Measurements from ENCODE around the gene CD164.

CD164 gene

DNA sequence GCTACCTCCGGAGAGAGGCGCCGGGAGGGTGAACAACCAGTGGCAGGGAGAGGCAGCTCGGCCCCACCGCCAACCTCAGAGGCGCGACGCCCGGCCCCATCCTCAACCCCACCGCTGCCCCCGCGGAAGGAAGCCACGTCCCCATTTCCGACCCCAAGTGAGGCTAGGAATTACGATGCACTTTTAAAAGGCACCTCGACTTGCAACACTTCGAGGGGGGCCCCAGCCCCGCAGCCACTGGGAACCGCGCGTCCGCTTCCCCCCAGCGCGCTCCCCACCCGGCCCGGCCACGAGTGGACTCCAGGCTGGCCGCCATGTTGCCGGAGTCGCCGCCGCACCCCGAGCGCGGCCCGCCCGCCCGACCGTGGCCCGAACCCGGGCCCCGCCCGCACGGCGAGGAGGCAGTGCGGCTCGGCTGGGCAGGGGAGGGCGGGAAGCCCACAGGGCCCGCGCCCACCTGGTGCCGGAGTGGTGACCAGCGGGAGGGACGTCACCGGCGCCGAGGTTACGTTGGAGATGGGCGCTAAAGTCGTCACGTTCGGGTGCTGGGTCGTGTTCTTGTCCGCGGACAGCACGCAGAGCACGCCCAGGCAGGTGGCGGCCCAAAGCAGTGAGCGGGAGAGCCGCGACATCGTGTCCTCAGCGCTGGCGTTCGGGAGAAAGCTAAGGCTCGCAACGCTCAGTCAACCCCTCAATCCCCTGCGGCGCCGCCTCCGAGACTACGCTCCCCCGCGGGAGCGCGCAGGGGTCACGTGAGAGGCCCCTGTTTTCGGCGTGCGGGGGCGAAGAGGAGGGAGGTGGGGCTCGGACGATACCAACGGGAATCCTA lies at the start of gene CD164:
Gene CD164 (minus strand): TSS at position 721 of the 829 bp plus-strand sequence. CDS start 89 bp downstream, at position 632.
- peak; percentile 76 for DNase-seq (ENCODE audit: low read depth)

DNA sequence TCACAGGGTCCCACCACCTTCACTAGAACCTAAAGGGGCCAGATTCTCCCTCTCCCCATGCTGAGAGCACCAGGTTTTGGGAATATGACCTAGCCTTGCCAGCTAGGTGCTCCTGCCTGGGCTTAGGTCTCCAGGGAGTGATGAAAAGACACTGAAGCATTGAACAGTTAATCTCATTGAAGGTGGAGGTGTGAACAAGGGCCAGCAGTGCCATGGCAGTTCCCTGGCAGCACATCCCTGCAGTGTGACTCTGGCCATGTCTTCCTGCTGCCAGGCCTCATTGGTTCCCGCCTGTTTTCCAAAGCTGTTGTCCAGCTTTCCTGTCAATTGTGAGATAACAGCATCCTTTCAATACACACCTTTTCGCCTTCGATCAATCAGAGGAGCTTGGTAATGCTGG lies 47.2 kb upstream of the CD164 start:
- DNase-seq (ENCODE audit: low read depth) = no peak

DNA sequence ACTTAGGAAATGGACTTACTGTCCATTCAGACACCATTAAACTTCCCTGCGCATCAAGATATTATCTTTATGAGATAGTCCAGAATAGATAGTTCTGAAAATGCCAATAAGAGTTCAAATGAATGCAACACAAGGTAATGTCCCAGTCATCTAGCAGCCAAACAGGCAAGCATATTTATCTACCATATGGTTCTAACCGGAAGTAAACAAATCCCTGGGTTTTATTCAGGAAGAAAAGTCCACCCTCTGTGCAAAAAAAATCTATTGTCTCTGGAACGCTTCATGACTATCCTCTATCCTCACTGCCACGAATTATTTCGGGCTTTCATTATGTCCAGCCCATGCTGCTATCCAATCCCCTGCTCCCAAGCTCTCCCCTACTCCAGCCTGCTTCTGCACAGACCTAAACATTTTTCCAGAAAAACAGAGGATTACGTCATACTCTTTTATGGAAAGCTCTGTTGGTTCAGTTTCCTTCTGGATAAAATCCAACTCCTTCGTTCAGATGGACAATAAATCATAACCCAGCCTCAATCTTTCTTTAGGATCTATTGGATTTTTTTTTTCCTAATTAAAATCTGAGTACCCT lies 46.7 kb upstream of the CD164 start:
- no peak for DNase-seq (ENCODE audit: low read depth)

DNA sequence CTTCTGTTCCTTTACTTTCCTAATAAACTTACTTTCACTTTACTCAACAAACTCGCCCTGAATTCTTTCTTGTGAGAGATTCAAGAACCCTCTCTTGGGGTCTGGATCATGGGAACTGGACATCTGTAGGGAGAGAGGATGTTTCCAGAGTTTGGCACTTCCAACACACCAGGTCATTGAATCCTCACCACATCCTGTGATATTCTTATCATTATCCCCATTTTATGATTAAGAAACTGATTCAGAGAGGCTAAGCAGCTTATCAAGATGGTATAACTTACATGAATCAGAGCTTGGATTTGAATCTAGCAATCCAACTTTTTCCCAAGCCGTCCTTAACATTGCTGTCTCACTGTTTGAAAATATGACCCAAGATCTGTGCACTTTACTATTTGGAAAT lies 42.7 kb upstream of the CD164 start:
- no peak for DNase-seq (ENCODE audit: low read depth)

DNA sequence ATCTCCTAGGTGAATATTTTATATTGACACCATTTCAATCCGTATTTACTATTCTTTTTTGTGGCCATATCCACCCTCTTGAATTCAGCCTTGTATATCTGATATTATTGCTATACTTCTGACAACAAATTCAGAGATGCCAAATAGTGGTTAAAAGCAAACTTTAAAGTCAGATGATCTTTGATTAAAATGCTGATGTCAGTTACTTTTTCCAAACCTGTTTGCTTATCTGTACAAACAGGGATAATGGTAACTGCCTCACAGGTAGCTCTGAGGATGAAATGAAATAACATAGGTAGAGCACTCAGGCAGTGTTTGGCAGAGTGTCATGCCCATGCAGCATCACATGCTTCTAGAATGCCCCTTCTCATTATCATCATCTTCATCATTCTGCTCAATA lies 38.9 kb upstream of the CD164 start:
- no peak for DNase-seq (ENCODE audit: low read depth)

DNA sequence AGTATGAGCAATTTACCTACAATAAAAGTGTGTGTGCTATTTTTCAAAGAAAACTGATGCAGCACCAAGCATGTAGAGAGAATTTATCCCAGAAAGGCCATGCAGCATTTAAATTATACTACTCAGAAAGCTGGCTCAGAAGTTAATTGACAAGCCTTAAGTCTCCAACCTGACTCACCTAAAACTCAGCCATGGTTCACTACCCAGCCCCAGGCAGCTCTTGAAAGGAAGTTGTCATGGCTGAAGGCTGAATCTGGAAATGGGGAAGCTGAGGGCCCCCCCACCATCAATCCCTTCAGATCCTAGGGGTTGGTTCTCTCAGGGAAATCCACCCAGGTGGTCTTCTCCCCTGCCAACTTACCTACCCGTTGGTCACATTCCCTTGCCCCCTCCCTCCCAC lies 38.5 kb upstream of the CD164 start:
- no peak for DNase-seq (ENCODE audit: low read depth)

DNA sequence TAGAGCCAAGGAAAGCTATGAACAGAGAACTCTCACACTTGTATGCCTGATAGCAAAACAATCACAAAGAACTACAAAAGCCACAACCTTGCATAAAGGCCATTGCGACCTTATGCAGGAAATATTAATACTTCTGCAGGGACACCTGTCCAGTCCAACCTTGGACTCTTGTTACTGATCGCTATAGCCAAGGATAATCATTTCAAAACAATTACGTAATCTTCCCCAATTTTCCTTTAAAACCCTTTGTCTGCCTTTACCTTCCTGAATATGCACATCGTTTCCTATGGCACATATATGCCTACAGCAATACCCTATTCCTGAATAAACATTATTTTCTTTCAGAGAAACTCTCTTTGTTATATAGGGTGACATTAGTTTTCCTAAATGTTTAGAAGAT lies 35.4 kb upstream of the CD164 start:
- DNase-seq (ENCODE audit: low read depth) = no peak

DNA sequence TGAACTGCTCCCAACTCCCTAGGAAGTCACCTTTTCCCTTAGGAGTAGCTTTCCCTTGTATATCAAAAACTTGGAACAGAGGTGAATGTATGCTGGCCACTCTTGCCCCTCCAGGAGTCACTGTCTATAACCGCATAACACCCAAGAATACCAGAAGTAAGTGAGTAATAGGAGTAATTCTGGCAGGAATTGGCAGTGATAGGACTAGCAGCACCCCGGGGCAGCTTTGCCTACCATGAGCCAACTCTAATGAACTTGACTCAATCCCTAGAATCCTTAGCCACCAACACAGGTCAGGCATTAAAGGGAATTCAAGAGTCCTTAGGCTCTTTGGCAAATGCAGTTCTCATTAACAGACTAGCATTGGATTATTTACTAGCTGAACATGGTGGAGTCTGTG lies 28.8 kb upstream of the CD164 start:
- no peak for DNase-seq (ENCODE audit: low read depth)

DNA sequence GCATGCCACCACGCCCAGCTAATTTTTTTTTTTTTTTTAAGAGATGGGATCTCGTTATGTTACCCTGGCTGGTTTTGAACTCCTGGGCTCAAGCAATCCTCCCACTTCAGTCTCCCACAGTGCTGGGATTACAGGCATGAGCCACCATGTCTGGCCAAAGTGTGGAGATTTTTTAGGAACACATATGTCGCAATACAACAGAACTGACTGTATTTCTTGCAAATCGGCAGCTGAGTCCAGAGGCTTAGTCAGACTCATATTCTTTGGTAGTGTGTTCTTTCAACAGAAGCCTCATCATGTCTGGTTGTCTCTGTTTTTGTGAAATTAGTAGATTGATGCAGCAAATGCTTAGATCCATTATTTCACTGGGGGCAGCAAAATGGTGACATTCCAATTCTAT lies 23.9 kb upstream of the CD164 start:
- DNase-seq (ENCODE audit: low read depth) = peak; percentile 45

DNA sequence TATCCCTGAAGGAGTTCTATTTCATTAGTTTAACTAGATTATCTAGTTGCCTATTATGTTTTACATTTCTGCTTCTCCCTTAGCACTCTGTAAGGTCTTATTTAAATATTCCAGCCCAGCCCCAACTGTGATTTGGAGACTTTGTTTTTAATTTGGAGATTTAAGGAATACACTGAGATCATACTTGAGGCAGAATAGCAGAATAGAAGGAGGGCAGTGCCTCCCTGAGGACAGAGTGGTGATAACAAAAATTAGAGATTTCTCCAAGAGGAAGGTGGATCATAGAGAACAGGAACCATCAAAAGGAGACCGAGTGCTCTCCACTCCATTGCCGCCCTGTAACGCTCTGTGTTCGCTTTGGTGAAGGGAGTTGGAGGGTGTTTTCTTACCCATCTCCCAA lies 14.8 kb upstream of the CD164 start:
- DNase-seq (ENCODE audit: low read depth) = no peak

DNA sequence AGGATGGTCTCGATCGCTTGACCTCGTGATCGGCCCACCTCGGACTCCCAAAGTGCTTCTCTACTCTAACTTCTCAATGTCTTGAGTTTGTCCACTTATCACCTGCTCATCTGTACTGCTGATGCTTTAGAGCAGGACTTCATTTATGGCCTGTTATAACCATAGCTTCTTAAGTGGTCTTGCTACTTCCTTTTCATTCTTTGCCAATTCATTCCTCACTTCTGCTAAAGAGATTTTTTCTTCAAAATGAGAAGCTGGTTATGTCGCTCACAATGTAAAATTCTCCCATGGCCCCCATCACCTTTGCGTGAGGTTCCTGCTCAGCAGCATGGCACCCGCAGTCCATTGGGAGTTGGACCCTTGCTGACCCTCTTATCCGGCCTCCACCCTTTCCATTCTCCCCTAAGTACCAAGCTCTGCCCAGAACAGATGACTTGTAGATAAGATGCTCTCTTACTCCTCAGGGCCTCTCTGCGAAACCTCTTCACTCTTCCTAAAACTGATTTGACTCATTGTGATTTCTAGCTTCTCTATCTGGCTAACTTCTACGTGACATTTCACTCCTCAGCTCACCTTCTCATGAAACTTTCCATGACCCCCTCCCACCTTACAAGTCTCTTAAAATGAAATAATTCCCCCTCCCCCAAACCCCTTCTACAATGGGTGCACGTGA lies 13.9 kb upstream of the CD164 start:
- no peak for DNase-seq (ENCODE audit: low read depth)

DNA sequence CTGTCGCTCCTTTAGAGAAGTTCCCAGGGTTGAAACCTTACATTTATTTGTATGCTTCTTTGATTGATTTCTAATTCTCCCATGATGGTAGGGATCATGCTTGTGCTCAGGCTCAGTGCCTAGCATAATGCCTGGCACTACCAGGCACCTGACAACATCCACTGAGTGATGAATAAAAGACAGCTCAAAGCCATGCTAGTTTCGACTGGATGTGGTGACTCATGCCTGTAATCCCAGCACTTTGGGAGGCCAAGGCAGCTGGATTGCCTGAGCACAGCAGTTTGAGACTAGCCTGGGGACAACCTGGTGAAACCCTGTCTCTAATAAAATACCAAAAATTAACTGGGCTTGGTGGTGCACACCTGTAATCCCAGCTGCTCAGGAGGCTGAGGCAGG lies 11.6 kb upstream of the CD164 start:
- DNase-seq (ENCODE audit: low read depth) = no peak

DNA sequence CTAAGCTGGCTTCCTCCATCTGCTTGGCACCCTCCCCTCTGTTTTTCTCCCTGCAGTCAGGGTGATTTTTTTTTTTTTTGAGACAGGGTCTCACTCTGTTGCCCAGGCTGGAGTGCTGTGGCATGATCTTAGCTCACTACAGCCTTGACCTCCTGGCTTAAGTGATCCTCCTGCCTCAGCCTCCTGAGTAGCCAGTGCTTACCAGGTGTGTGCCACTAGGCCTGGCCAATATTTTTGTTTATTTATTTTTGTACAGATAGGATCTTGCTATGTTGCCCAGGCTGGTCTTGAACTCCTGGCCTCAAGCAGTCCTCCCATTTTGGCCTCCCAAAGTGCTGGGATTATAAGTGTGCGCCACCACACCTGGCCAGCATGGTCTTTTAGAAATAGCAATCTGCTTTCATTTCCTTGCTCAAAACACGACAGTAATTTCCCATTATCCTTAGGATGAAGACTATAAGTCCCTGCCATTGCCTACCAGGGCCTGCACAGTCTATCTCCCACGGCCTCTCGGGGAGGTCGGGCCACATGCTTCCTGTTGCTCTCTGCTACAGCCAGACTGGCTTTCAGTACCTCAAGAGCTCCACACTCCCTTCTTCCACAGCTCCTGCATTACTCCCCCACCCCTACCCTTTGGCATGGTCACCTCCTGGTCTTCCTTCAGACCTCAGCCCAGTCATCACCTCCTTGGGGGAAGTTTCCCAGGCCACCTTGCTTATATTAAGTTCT lies 11.1 kb upstream of the CD164 start:
- no peak for DNase-seq (ENCODE audit: low read depth)

DNA sequence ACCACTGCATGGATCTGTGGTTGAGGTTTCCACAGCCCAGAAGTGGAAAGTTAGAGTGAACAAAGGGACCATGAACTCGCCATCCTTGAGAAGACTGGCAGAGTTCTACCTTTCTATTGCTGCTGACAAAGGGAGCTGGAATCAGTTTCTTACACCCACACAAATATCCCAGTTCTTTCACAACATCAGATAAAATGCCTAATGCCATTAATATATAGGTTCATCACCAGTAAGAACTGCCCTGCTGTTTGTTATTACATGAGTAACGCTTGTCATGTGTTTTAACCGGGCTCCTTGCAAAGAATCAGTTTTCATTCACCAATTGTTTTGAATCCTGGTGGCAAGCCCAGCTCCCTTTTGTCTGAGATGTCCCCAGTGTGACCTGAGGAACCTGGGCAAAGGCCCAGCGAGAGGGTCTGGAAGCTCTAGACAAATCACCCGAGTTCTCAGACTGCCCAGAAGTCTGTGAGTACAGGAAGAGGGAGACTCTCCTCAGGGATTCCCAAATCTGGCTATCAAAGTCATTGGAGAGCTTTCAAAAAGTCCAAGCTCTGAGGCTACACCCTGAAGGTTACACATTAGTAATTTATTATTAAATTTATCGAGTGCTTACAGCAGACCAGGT lies 7.5 kb upstream of the CD164 start:
- no peak for DNase-seq (ENCODE audit: low read depth)

DNA sequence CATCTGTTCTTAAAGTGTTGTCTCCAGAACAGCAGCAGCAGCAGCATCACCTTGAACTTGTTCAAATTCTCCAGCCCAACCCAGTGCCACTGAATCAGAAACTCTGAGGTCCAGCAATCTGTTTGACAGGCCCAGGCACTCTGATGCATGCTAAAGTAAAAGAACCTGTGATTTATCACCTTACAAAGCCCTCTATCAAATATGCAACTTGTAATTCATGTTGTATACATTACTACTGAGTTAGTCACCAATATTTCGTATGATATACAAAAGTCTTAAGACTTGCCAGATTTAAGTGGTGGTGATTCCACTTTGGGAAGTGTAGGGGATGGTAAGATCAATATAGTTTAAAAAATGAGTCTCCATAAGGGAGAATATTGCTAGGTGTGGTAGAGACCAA lies 6.0 kb upstream of the CD164 start:
- DNase-seq (ENCODE audit: low read depth) = no peak

DNA sequence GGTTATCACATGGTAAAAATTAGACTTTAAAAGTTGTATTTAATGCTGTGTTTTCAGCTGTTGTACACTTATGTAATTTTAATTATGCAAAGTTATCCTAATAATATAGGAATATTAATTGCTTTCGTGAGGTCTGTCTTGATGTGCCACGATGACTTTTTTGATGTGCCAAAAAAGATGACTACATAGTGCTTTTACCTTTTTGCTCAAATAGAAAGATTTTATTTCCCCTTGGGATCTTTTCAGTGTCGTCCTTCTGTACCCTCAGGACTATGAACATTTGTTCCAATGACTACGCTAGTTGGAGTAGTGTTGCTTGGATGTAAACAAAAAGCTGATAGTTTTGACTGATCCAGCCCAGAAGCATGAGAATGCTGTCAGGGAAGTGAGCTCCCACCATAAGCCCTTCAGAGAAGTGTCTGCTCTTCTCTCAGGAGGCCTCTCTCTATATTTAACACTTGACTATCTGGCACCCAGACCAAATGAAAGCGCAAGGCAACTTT lies 1.2 kb upstream of the CD164 start:
- no peak for DNase-seq (ENCODE audit: low read depth)

DNA sequence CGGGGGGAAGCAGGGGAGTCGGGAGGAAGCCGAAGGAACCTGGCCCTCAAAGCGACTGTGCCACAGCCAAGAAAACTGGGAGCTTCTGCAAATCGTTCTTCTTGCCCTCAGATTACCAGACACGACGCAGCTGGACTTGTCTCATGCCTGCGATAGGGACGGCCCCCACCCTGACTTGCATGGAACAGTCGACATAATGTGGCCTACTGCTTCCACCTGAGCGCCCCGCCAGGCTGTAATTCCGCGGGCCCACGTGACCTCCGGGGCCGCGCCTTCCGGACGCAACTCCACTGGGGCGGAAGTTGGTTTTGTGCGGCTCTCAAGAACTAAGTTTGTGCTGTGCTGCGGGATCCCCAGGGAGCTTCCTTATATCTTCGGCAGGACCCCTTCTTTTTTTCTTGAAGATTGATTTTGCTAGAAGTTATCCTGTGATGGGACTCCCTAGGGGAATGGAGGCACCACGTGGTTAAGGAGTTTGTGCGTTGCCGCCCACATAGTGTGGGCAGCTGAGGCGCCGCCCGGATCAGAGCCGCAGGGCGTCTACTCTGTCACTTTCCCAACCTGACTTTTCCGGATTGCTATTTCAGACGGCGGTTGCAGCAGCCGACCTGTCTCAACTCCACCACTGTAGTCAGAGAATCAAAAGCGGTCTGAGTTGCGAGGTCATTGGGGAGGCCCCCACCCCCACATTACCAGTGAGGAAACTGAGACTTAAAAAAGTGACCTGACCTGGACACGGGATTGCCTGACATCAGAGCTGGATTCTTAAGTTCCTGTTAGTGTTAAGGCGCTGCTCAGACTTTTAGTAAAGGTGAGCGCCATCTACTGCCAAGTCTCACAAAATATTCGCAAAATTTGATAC lies 540 bp upstream of the CD164 start:
- peak; percentile 67 for DNase-seq (ENCODE audit: low read depth)

DNA sequence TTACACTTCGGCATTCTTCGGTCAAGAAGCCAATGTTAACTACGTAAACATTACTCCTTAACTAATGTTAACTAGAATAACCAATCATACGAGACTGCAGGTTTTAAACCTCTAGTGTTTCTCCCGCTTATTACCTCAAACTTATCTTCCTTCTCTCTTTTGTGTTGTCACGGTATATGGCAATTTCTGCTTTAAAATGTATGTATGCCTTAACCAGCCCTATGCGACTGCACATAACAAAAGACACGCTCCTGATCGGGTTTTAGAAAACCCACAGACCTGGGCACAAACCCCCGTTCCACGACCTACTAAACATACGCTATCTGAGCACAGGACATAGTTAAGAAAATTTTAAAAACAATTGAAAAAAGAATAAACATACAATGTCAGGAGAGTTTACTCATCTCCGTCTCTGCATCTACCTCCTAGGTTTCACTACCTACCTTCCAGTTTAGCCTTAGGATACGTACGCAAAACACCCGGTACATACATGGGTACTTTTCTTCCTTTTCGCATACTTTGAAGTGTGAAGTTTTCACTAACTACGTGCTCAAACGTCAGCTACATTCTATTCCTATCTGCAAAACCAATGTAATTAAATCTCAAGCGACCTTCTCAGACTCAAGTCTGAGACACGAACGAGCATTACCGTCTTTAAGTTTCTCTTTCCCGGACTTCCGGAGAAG lies 1.1 kb downstream of the CD164 start:
- no peak for DNase-seq (ENCODE audit: low read depth)

DNA sequence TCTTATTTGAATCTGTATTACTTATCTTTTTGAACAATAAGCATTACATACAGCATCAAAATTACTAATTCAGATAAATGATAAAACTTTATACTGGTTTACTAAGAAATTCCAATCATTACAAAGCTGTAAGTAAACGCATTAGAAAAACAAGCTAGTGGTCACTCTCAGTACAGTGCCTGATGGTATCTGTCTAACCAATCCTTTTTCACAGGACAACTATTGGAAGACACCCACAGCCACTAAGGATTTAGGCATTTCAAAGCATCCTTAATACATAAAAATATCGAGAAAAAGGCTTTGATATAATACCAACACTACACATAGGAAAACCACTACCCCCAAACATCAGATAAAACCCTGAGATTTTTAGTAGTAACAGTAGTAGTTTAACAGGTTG lies 2.6 kb downstream of the CD164 start:
- no peak for DNase-seq (ENCODE audit: low read depth)

DNA sequence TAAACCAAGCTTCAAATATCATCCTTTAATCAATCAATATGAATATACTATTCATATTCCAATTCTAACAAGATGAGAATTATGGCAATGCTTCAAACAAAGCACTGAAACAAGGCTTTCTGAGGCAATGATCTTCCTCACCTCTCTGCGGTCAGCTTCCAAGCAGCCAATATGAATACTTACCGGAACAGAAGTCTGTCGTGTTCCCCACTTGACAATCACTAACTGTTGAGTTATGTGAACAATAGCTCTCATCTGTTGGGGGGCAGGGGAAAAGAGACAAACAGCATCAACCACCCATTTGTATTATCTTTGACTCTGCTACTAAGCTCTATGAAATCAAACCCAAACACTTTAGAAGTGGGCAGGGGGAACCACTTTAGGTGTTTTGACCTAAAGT lies 4.5 kb downstream of the CD164 start:
- DNase-seq (ENCODE audit: low read depth) = no peak
